Measurements from ENCODE around the gene PFN1. TPM values are rescaled to one million over a fixed set of nuclear protein-coding genes. Genes with fewer than 3 reads are reported as not detected.
A peak's percentile ranks its signal among the peaks of the same experiment; 100 is the strongest.

The PFN1 gene
- total and polyA plus RNA-seq, 2 donors from 2014 or later = 496 to 614 TPM

GRCh38 chr17:4900231-4901107 lies 47.9 kb downstream of the PFN1 start:
- peaks cover 0 to 20% (median 5%) of the 10 kb centered on the region in 3 donors for H3K4me1 ChIP-seq (ENCODE audit: control insufficient read depth in 2 of 3, insufficient read depth in 2 of 3, low read depth in 1 of 3, low read length in 3 of 3)
- peaks cover 0 to 4% (median under 1%) of the 10 kb centered on the region in 3 donors for H3K36me3 ChIP-seq (ENCODE audit: control insufficient read depth in 2 of 3, insufficient read depth in 3 of 3, low read length in 3 of 3)
- TF ChIP-seq, protein P1, sequence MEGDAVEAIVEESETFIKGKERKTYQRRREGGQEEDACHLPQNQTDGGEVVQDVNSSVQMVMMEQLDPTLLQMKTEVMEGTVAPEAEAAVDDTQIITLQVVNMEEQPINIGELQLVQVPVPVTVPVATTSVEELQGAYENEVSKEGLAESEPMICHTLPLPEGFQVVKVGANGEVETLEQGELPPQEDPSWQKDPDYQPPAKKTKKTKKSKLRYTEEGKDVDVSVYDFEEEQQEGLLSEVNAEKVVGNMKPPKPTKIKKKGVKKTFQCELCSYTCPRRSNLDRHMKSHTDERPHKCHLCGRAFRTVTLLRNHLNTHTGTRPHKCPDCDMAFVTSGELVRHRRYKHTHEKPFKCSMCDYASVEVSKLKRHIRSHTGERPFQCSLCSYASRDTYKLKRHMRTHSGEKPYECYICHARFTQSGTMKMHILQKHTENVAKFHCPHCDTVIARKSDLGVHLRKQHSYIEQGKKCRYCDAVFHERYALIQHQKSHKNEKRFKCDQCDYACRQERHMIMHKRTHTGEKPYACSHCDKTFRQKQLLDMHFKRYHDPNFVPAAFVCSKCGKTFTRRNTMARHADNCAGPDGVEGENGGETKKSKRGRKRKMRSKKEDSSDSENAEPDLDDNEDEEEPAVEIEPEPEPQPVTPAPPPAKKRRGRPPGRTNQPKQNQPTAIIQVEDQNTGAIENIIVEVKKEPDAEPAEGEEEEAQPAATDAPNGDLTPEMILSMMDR (IDR thresholded peaks at IDR 0.05; ENCODE audit: borderline replicate concordance, extremely low read depth, insufficient read depth) = no peak
- FAIRE-seq (no peak), DNase-seq (peak; percentile 57 to 87 (median 70))
- no peaks in the 10 kb centered on the region for H3K9me3 ChIP-seq (ENCODE audit: control insufficient read depth in 2 of 3, insufficient read depth in 1 of 3, low read length in 3 of 3)
- intact Hi-C loops (cut with DNase I) = no loop called here
- peak overlapping the region in 1 of 3 donors; percentile 68 for H3K4me3 ChIP-seq (ENCODE audit: low read length in 3 of 3)
- no peak overlapping the region for H3K27ac ChIP-seq (ENCODE audit: low read depth in 2 of 2, low read length in 2 of 2)
- H3K27me3 ChIP-seq (ENCODE audit: control insufficient read depth, insufficient read depth, low read length) = peaks cover 2% of the 10 kb centered on the region
- no peak overlapping the region for H3K9ac ChIP-seq (ENCODE audit: low read length in 3 of 3)

GRCh38 chr17:4899341-4900230 lies 48.7 kb downstream of the PFN1 start, which contains the start of gene C17orf107:
C17orf107 (plus strand) TSS chr17:4899536; CDS start chr17:4899763, 227 bp downstream.
- TF ChIP-seq, protein P1 (IDR thresholded peaks at IDR 0.05; ENCODE audit: borderline replicate concordance, extremely low read depth, insufficient read depth) = no peak
- H3K9me3 ChIP-seq (ENCODE audit: control insufficient read depth in 2 of 3, insufficient read depth in 1 of 3, low read length in 3 of 3) = no peaks in the 10 kb centered on the region
- peaks cover 0 to 20% (median 5%) of the 10 kb centered on the region in 3 donors for H3K4me1 ChIP-seq (ENCODE audit: control insufficient read depth in 2 of 3, insufficient read depth in 2 of 3, low read depth in 1 of 3, low read length in 3 of 3)
- peak within 1 kb of the TSS; percentile 3 to 84 (median 71) for H3K9ac ChIP-seq (ENCODE audit: low read length in 3 of 3)
- H3K27me3 ChIP-seq (ENCODE audit: control insufficient read depth, insufficient read depth, low read length) = peaks cover 2% of the 10 kb centered on the region
- intact Hi-C loops (cut with DNase I) = no loop called here
- H3K27ac ChIP-seq (ENCODE audit: low read depth in 2 of 2, low read length in 2 of 2) = peak within 1 kb of the TSS in 1 of 2 donors; percentile 47
- peak within 1 kb of the TSS; percentile 62 to 77 (median 68) for H3K4me3 ChIP-seq (ENCODE audit: low read length in 3 of 3)
- peaks cover 0 to 10% (median 8%) of the 10 kb centered on the region in 3 donors for H3K36me3 ChIP-seq (ENCODE audit: control insufficient read depth in 2 of 3, insufficient read depth in 3 of 3, low read length in 3 of 3)
- DNase-seq (peak; percentile 79 to 94 (median 91)), FAIRE-seq (no peak)

- H3K36me3 ChIP-seq (ENCODE audit: control insufficient read depth in 2 of 3, insufficient read depth in 3 of 3, low read length in 3 of 3) = peaks cover 0 to 16% (median 13%) of the 10 kb centered on the region in 3 donors
- H3K9me3 ChIP-seq (ENCODE audit: control insufficient read depth in 2 of 3, insufficient read depth in 1 of 3, low read length in 3 of 3) = no peaks in the 10 kb centered on the region
- H3K27ac ChIP-seq (ENCODE audit: low read depth in 2 of 2, low read length in 2 of 2) = no peak overlapping the region
- peak overlapping the region in 1 of 3 donors; percentile 68 for H3K4me3 ChIP-seq (ENCODE audit: low read length in 3 of 3)
- peak overlapping the region in 1 of 3 donors; percentile 21 for H3K9ac ChIP-seq (ENCODE audit: low read length in 3 of 3)
- peaks cover 2% of the 10 kb centered on the region for H3K27me3 ChIP-seq (ENCODE audit: control insufficient read depth, insufficient read depth, low read length)
- intact Hi-C loops (cut with DNase I) = no loop called here
- TF ChIP-seq, protein P1 (IDR thresholded peaks at IDR 0.05; ENCODE audit: borderline replicate concordance, extremely low read depth, insufficient read depth) = no peak
- H3K4me1 ChIP-seq (ENCODE audit: control insufficient read depth in 2 of 3, insufficient read depth in 2 of 3, low read depth in 1 of 3, low read length in 3 of 3) = peaks cover 0 to 20% (median 5%) of the 10 kb centered on the region in 3 donors
- DNase-seq (peak in 1 of 5 donors; percentile 81), FAIRE-seq (no peak)
Observed at GRCh38 chr17:4898927-4899326, 49.4 kb downstream of the PFN1 start.
